Nephron progenitor cell (in vitro differentiated cells): ENCODE measurements around the gene DNAH8.

Source experiments
- DNase-seq: peaks from one replicate; pipeline ENCODE4 v3.0.0; 2021
- H3K27ac Mint-ChIP-seq: 2 replicates; pipeline ENCODE4 v1.8.0; 2021; ENCODE audit warnings: mild to moderate bottlenecking, moderate library complexity, mixed read lengths
- H3K27me3 Mint-ChIP-seq: 2 replicates; pipeline ENCODE4 v1.8.0; 2021; ENCODE audit warnings: mild to moderate bottlenecking, low read depth, mixed read lengths; ENCODE audit not compliant: poor library complexity
- H3K36me3 Mint-ChIP-seq: 2 replicates; pipeline ENCODE4 v1.8.0; 2021; ENCODE audit warnings: low read depth, mixed read lengths
- H3K4me1 Mint-ChIP-seq: 2 replicates; pipeline ENCODE4 v1.8.0; 2021; ENCODE audit warnings: mixed read lengths
- H3K4me3 Mint-ChIP-seq: 2 replicates; pipeline ENCODE4 v1.8.0; 2021; ENCODE audit warnings: mild to moderate bottlenecking, moderate library complexity, mixed read lengths
- H3K9me3 Mint-ChIP-seq: 2 replicates; pipeline ENCODE4 v1.8.0; 2021; ENCODE audit warnings: mild to moderate bottlenecking, moderate library complexity, mixed read lengths
- CTCF ChIP-seq: fragments of 200-600 bp; sonication (generic); IDR thresholded peaks from 2 replicates; pipeline ENCODE4 v1.5.0; 2021; ENCODE audit warnings: antibody characterized with exemption

DNAH8 gene

GRCh38 chr6:39029156-39030011, 314.3 kb downstream of the DNAH8 start:
- no peaks in the 10 kb centered on the region for H3K36me3 Mint-ChIP-seq
- no peak overlapping the region for H3K27ac Mint-ChIP-seq
- peaks cover 41% of the 10 kb centered on the region for H3K27me3 Mint-ChIP-seq
- H3K4me1 Mint-ChIP-seq, result peaks cover 47% of the 10 kb centered on the region
- DNase-seq, result peak; percentile 59
- peak; percentile 63 for TF ChIP-seq CTCF
- no peaks in the 10 kb centered on the region for H3K9me3 Mint-ChIP-seq
- no peak overlapping the region for H3K4me3 Mint-ChIP-seq

DNA sequence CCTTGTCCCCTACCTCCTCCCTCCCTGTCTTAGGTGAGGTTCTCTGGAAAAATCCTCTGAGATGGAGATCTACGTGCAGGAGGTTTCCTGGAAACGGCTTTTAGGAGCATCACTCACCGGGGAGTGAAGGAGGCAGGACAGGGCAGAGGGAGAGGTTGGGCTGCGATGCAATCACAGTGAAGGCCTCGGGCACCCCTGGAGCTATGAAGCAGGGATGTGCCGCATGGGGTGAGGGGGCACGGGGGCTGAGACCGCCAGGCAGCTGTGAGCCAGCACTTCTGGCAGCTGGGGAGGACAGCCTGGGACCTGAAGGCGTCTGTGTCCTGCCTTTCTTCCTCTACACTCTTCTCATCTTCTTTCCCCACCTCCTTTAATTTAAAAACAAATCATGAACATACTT, 320.6 kb downstream of the DNAH8 start:
- Mint-ChIP-seq H3K27ac (no peak overlapping the region), H3K4me3 (no peak overlapping the region), H3K9me3 (no peaks in the 10 kb centered on the region), H3K4me1 (peaks cover 10% of the 10 kb centered on the region), H3K27me3 (peaks cover 81% of the 10 kb centered on the region), H3K36me3 (no peaks in the 10 kb centered on the region)
- DNase-seq, result no peak
- no peak for TF ChIP-seq CTCF

DNA sequence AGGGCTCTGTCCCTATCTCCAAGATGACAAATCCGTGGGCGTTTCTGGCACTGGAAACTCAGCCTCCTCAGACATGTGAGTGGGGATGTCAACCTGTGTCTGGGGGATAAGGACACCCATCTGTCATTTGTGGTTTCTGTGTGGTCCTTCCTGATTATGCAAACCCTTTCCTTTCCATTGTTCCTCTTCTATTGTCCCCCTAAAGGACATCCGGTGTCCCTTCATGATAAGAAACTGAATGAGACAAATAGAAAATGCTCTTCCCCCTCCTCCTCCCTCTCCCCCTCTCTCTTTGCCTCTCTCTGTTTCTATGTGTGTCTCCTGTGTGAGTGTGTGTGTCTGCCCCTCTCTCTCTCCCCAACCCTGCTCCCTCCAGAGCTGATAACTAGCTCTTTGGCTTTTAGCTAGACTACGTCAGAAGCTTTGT, 322.0 kb downstream of the DNAH8 start:
- no peaks in the 10 kb centered on the region for H3K9me3 Mint-ChIP-seq
- no peak overlapping the region for H3K27ac Mint-ChIP-seq

DNA sequence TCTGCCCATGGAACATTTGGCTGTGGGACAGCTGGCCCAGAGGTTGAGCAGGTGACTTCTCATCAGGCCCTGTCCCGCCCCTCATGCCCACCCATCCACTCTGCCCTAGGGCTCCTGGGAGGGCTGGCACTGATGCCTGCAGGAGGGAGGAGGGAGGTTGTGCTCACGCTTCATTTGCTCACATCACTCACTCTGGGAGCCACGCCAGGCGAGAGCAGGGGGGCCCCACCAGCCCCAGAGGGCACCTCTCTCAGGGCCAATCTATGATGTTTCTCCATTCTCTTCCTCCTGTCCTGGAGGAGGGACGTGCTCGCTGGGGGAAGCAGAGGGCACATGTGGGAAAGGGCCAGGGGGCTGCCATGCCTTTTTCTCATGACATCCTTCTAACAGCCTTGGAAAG, 322.6 kb downstream of the DNAH8 start:
- Mint-ChIP-seq H3K4me1 (peaks cover 10% of the 10 kb centered on the region), H3K9me3 (no peaks in the 10 kb centered on the region), H3K27me3 (peaks cover 85% of the 10 kb centered on the region), H3K27ac (no peak overlapping the region), H3K36me3 (no peaks in the 10 kb centered on the region), H3K4me3 (no peak overlapping the region)
- TF ChIP-seq CTCF, result no peak
- no peak for DNase-seq

More for the DNA sequence above, 322.0 kb downstream of the DNAH8 start:
- H3K4me3 Mint-ChIP-seq, result no peak overlapping the region
- DNase-seq, result no peak
- peaks cover 85% of the 10 kb centered on the region for H3K27me3 Mint-ChIP-seq
- no peak for TF ChIP-seq CTCF
- H3K36me3 Mint-ChIP-seq, result no peaks in the 10 kb centered on the region
- peaks cover 10% of the 10 kb centered on the region for H3K4me1 Mint-ChIP-seq

DNA sequence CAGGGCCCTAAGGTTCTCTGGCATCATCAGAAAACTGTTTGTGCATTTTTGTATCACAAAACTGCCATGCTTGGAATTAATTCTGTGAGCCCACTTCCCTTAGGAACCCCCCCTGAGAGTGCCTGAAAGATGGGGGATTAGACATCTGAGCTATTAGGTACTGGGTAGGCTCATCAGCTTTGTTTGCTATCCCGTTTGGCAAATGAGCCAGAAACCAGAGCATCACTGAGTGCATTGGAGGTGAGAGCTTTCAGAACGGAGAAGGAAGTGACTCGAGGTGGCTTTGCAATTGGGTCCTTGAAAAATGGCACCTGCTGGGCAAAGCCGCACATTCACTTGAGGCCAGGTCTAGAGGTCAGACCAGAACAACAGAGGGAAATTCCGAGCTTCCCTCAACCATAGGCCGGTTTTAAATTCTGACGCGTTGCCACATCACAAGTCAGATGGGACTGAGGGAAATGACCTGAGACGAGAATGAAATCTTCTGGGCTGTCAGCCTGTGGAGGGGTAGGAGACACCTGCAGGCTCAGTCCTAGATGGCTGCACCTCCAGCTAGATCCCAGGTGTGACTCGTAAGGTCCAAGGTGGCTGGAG, 325.1 kb downstream of the DNAH8 start:
- no peaks in the 10 kb centered on the region for H3K9me3 Mint-ChIP-seq
- no peak for DNase-seq
- TF ChIP-seq CTCF, result no peak
- peaks cover 10% of the 10 kb centered on the region for H3K4me1 Mint-ChIP-seq
- no peak overlapping the region for H3K4me3 Mint-ChIP-seq
- no peak overlapping the region for H3K27ac Mint-ChIP-seq
- H3K36me3 Mint-ChIP-seq, result no peaks in the 10 kb centered on the region
- peaks cover 83% of the 10 kb centered on the region for H3K27me3 Mint-ChIP-seq

DNA sequence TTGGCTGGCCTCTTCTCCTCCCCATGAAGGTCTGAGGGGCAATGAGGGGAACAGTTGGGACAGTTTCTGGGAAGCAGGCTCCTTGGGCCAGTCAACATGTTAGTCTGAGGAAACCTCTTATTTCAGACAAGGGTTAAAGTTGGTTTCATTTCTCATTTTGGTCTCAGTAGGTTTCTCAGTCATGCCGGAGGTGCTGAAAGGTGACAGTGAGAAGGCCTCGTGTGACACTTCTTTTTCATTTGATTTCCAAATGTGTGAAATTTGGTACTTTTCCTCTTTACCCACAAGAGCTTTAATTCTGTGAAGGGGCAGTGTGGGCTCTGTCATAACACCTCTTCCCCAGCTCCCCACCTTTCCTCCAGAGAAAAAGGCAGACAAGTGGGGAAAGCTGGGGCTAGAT, 326.0 kb downstream of the DNAH8 start:
- H3K27ac Mint-ChIP-seq, result no peak overlapping the region
- no peak for TF ChIP-seq CTCF
- H3K4me1 Mint-ChIP-seq, result peaks cover 4% of the 10 kb centered on the region
- H3K36me3 Mint-ChIP-seq, result no peaks in the 10 kb centered on the region
- H3K27me3 Mint-ChIP-seq, result peaks cover 82% of the 10 kb centered on the region
- H3K9me3 Mint-ChIP-seq, result no peaks in the 10 kb centered on the region
- no peak for DNase-seq
- no peak overlapping the region for H3K4me3 Mint-ChIP-seq
